ENCODE measurements around the gene GSG1L2.

DNA sequence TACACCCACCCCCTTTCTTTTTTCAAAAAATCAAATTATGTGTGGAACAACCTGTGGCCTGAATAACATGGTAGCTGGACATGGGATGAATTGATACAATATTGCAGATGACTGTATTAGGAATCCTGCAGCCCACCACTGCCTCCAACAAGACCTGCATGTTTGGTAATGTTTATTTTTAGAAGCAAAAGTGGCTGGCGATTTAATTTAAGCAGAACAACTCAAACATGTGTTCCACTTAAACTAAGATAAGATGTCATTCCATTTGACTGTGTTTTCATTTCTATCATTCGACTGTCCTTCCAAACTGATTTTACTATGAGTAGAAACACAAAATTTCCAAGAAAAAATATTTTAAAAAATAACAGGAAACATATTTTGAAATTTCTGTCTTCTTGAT, 20.4 kb downstream of the GSG1L2 start:
- TF ChIP-seq, protein P1, sequence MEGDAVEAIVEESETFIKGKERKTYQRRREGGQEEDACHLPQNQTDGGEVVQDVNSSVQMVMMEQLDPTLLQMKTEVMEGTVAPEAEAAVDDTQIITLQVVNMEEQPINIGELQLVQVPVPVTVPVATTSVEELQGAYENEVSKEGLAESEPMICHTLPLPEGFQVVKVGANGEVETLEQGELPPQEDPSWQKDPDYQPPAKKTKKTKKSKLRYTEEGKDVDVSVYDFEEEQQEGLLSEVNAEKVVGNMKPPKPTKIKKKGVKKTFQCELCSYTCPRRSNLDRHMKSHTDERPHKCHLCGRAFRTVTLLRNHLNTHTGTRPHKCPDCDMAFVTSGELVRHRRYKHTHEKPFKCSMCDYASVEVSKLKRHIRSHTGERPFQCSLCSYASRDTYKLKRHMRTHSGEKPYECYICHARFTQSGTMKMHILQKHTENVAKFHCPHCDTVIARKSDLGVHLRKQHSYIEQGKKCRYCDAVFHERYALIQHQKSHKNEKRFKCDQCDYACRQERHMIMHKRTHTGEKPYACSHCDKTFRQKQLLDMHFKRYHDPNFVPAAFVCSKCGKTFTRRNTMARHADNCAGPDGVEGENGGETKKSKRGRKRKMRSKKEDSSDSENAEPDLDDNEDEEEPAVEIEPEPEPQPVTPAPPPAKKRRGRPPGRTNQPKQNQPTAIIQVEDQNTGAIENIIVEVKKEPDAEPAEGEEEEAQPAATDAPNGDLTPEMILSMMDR (IDR thresholded peaks at IDR 0.05): no peak
- TF ChIP-seq BHLHE40 (IDR thresholded peaks at IDR 0.05; ENCODE audit: low read depth, low read length): no peak
- TF ChIP-seq, protein P2, sequence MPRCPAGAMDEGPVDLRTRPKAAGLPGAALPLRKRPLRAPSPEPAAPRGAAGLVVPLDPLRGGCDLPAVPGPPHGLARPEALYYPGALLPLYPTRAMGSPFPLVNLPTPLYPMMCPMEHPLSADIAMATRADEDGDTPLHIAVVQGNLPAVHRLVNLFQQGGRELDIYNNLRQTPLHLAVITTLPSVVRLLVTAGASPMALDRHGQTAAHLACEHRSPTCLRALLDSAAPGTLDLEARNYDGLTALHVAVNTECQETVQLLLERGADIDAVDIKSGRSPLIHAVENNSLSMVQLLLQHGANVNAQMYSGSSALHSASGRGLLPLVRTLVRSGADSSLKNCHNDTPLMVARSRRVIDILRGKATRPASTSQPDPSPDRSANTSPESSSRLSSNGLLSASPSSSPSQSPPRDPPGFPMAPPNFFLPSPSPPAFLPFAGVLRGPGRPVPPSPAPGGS (IDR thresholded peaks at IDR 0.05): no peak
- no peak for TF ChIP-seq CBX2 (IDR thresholded peaks at IDR 0.05; ENCODE audit: borderline replicate concordance, low read depth)
- TF ChIP-seq PHF8 (IDR thresholded peaks at IDR 0.05; ENCODE audit: borderline replicate concordance, low read depth): no peak
- no peak for TF ChIP-seq EP300 (IDR thresholded peaks at IDR 0.05)
- no peak for TF ChIP-seq CHD4 (IDR thresholded peaks at IDR 0.05; ENCODE audit: borderline replicate concordance)
- no peak for TF ChIP-seq FOXS1 (CRISPR knock-in tag; IDR thresholded peaks at IDR 0.05)
- TF ChIP-seq NR3C1 (IDR thresholded peaks at IDR 0.05): no peak
- no peak for TF ChIP-seq CEBPB (IDR thresholded peaks at IDR 0.05)
- no peak for TF ChIP-seq SREBF2 (IDR thresholded peaks at IDR 0.05)

Data from A549 (cell line).